Germinal center (tissue), 1 donor: ENCODE measurements around the gene CBFA2T3.
"Not testable (repeated sequence)": the region's sequence is repeated elsewhere in the genome, so short reads cannot be mapped to it uniquely, and the experiment has no call there.

Experiments
- DNase-seq: peaks from one replicate; pipeline ENCODE4 v3.0.0; 2012; ENCODE audit warnings: mixed read lengths, low spot score

Gene CBFA2T3

DNA sequence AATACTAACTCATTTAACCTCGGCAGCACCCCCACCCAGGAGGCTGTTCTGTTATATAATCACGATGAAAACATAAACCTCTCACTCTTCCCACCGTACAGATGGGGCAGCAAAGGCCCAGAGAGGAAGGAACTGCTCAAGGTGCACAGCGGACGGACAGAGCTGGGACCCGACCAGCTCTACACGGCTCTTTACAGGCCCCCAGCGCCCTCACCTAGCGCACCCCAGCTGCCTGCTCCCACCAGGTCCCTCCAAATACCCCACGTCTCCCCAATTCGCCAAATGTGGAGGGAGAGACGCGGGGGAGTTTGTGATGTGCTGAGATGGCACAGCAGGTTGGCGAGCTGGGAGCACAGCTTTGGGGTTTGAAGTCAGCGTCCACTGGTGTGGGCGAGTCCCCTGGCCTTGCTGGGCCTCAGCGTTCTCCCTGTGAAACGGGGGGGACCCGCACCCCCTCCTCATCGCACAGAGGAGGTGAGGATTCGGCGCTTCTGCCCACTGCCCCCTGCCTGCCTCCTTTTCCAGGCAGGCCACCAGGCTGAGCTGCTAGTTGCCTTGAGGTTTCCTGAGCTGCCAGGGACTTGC is 54.1 kb downstream of the CBFA2T3 start:
- DNase-seq = no peak

DNA sequence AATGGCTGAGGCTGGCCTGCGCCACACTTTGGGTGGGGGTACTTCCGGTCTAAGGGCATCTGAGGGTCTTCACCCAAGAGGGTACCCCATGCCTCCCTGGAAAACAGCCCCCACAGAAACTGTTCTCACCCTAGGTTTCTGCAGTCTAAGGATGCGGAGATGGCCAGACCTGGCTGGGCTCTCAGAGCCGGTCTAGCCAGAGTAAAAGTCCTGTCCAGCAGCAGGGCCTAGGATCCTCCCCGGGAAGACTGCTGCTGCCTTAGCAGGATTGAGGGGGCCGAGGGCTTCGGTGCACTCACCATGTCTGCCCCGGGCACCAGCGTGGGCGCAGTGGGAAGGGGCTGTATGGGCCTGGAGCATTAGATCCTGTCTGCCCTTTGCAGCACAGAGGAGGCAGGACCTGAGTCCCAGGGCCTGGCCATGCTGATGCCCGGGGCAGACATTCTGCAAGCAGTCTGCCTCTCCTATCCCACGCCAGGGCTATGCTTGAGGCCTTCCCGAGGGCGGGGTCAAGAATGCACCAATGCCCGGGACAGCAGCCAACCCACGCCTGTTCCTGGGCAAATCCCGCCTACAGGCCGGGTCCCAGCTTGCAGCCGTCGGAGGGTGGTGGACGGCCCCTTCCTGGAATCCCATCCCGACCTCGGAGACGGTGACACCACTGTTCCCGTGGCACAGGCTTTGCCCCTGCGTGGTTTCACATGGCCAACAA is 54.7 kb downstream of the CBFA2T3 start:
- DNase-seq = no peak

GRCh38 chr16:88921591-88921990 is 55.4 kb downstream of the CBFA2T3 start:
- no peak for DNase-seq

DNA sequence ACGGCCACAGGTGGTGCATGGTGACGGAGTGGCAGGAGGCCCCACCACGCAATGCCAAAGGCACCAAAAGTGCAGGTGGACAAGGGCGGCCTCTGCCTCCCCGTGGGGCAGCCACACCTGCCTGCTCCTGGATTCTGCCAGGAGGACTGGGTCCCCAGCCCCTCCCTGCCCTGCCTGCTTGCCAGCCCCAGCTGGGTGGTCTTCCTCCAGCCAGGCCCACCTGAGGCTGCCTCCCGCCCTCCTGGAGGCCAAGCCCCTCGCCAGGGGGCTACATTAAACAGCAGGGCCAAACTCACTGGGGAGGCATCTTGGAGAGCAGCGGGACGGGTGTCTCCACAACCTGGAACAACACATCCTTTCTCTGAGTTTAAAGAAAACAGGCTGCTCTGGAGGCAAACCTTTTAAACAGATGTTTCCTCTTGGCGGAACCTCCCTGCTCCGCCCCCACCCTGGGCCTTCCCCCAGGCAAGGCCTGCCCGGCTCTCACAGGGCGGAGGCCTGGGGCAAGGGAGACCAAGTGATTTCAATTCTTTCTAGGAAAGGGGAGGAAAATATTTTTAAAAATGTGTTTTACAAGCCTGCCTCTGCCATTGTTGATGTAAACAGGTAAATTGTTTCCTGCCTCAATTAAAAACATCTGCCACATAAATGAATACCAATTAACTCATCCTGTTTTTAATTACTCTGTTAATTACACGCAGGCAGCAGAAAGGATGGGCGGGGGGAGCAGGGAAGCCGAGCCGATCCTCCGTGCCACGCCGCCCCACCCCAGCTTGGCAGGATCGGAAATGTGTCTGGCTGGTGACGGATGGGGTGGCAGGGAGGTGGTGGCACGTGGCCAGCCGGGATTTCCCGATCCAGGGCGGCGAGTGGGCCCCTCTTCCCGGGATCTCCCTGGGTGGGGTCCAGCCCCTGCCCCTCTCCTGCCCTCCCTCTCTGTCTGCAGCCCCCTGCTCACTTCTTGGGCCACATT is 56.1 kb downstream of the CBFA2T3 start:
- peak; percentile 56 for DNase-seq

GRCh38 chr16:88919936-88920335 is 57.1 kb downstream of the CBFA2T3 start:
- DNase-seq = no peak

DNA sequence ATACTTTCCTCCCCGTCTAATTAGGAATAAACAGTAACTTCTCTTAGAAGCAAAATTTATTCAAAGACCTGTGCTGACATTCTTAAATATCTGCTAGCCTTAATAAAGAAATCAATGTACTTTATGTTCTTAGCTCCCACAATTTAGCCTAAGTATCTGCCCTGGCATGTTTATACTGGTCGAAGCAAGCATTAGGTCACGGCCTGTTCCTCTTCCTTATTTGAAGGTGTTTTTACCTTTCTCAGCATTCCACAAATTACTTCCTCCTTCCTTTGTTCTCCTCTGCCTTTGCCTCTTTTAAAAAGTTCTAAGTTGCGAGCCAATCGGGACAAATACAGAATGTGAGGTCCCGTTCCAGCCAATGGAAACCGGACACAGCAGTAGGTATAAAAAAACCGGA is 58.1 kb downstream of the CBFA2T3 start:
- not testable (repeated sequence) for DNase-seq

- DNase-seq = no peak
Observed at GRCh38 chr16:88917915-88918627, 58.9 kb downstream of the CBFA2T3 start.

- no peak for DNase-seq
Observed at GRCh38 chr16:88917146-88917914, 59.7 kb downstream of the CBFA2T3 start.

DNA sequence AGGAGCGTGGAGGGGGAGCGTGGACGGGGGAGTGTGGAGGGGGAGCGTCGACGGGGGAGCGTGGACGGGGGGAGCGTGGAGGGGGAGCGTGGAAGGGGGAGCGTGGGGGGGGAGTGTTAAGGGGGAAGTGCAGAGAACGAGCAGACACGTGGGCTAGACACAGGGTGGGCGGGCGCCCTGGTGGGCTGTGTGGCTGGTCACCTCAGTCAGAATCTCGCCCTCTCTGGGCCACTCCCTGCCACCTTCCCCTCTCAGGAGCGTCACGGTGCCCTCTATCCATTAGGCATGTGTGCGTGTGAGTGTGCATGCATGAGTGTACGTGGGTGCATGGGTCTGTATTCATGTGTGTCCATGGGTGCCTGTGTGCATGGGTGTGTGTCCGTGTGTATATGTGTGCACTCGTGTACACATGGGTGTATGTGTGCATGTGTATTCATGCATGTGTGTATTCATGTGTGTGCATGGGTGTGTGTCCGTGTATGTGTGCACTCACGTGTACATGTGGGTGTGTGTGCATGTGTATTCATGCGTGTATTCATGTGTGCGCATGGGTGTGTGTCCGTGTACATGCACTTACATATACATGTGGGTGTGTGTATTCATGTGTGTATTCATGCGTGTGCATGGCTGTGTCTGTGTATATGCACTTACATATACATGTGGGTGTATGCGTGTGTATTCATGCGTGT is 61.2 kb downstream of the CBFA2T3 start:
- DNase-seq = no peak

DNA sequence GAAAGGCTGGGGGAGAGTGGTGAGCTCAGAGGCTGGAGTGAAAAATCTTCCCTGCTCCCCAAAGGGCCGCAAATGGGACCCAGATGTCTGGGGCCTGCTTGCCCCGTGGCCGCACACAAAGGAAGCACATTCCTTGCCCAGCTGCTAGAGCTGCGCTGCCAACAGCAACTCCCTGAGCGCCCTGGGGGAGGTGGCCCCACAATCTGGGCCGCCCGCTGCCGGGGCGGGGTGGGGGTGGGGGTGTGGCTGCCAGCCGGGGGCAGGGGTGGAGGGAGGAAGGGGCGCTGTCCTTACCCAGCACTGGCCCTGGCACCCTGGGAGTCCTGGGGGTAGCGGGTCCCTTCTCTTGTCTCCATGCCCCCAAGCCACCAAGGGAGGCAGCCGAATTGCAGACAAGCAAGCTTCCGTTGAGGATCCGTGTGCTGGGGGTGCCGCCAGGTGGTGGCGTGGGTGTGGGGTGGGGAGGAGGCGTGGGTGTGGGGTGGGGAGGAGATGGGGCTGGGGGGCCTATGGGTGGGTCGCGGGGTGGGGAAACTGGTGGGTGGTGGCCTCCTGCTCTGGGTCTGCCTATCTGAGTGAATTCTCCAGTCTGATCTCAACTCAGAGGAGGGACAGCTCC is 62.1 kb downstream of the CBFA2T3 start:
- no peak for DNase-seq

- no peak for DNase-seq
Observed at GRCh38 chr16:88913870-88914269, 63.1 kb downstream of the CBFA2T3 start.

- no peak for DNase-seq
Observed at GRCh38 chr16:88913001-88913612, 63.9 kb downstream of the CBFA2T3 start.

DNA sequence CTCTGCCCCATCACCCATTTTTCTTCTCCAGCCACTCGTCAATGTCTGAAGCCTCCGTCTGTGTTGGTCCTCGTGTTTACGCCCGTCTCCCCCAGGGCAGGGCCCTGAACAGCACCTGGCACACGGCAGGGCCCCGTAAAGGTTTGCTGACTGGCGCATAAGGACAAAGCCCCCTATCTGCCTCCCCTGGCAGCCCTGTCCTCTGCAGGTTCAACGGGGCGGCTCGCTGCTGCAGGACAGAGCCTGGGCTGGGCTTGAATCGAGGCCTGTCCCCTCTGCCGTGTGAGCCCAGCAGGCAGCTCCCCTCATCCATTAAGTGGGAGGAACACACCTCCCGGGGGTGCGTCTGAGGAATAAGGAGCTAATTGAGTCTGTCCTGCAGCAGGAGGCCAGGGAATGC is 64.5 kb downstream of the CBFA2T3 start:
- no peak for DNase-seq

DNA sequence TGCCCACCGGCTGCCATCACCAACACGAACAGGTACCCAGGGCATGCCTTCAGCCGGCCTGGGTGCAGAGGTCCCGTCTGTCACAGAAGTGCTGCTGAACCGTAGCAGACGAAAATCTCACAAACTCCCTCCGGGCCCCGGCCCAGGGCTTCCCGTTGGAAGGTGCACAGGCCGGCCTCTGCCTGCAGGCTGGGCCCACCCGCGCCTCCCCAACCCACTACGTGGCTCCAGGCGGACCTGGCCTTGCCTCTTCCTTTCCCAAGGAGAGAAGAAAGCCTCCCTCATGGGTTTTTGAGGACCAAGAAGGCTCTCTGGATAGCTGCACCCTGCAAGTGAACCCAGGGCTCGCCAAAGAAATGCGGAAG is 65.1 kb downstream of the CBFA2T3 start:
- DNase-seq = no peak

- no peak for DNase-seq
Observed at GRCh38 chr16:88911136-88911945, 65.7 kb downstream of the CBFA2T3 start.

GRCh38 chr16:88910284-88911135 is 66.5 kb downstream of the CBFA2T3 start:
- no peak for DNase-seq

DNA sequence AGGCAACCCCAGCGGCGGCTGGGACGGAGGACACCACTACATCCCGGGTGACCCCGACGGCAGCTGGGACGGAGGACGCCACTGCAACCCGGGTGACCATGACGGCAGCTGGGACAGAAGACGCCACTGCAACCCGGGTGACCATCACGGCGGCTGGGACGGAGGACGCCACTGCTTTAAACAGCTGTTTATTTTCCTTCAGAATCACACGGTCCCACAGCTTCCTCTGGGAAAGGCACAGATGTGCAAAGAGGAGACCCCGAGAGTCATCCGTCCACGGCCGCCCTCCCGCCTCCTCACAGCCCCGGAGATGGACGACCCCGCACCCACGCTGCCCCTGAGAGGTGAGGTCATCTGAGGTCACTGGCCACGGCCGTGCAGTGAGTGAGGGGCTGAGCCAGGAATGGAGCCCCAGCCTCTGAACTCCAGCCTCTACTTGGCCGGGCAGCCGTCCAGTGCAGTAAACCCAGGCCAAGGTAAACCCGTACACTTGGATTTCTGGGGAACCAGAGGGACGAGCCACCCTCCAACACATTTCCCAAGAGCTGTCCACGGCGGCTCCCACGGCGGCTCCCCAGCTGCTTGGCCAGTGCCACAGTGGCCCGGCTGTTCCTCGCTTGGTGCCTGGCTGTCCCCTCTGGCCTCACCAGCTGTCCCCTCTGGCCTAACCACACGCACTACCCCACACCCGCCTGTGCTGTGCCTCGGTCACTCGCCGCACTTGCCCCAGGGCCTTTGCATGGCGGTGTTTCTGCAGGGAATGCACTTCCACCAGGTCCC is 67.4 kb downstream of the CBFA2T3 start:
- no peak for DNase-seq
